K562 (cell line): ENCODE results near the gene RABGAP1L. TPM values are rescaled to one million over a fixed set of nuclear protein-coding genes. Genes with fewer than 3 reads are reported as not detected.

Experiments used
- ATAC-seq: fragments of 200-7000 bp; cut with Tn5 transposase; 3 replicates; pipeline ENCODE4 v1.9.1; 2020; ENCODE audit warnings: moderate library complexity
- BruUV-seq: library from RNA; stranded (reverse); fragments of 400-500 nt; replicated peaks from 2 replicates; lab custom pipeline; 2021; lab: Mats Ljungman, UMichigan
- CTCF ChIA-PET: fragments of 300-600 bp; formaldehyde crosslinking; extraction: SDS; loops from one replicate; lab custom pipeline; 2021; ENCODE audit warnings: low intra/inter-chr PET ratio; lab: Yijun Ruan, JAX
- POLR2A ChIA-PET: fragments of 300-600, 350-650 bp; sonication (Branson Sonifier 250); formaldehyde crosslinking; extraction: SDS; loops from one replicate; lab custom pipeline; 2021; ENCODE audit warnings: antibody characterized with exemption, inconsistent platforms; lab: Yijun Ruan, JAX
- DNase-seq, 4 experiments: peaks; one replicate each; pipeline versions ENCODE4 v3.0.0 to v3.0.0-alpha.2; 2011 to 2018; ENCODE audit warnings: low spot score in 3 of 4, mixed read lengths in 3 of 4; ENCODE audit errors: extremely low read depth in 1 of 4
- FAIRE-seq: peaks from 2 replicates; lab custom pipeline; 2011; peaks lifted over from hg19 to GRCh38; lab: Jason Lieb, UNC
- H2AFZ ChIP-seq: 2 replicates; pipeline ENCODE4 v1.6.0; 2011; ENCODE audit warnings: low read depth, low read length, control low read depth, inconsistent platforms
- H3K27ac ChIP-seq: fragments of 200-600 bp; 3 replicates; pipeline ENCODE4 v1.8.0; 2011; ENCODE audit warnings: low read depth, mild to moderate bottlenecking, control low read depth, inconsistent platforms, low read length, moderate library complexity, mixed read lengths; ENCODE audit errors: extremely low read depth
- H3K27me3 ChIP-seq, 2 experiments: fragments of 300-600 bp in 1 of 2; 2 replicates in 1 of 2; 3 replicates in 1 of 2; pipeline versions ENCODE4 v1.6.0 to v1.8.0; 2011; ENCODE audit warnings: inconsistent platforms in 2 of 2, low read length in 2 of 2, mild to moderate bottlenecking in 1 of 2, mixed read lengths in 1 of 2, moderate library complexity in 1 of 2; ENCODE audit not compliant: control insufficient read depth in 2 of 2, insufficient read depth in 2 of 2
- H3K36me3 ChIP-seq: fragments of 300-600 bp; 3 replicates; pipeline ENCODE4 v1.8.0; 2011; ENCODE audit warnings: mild to moderate bottlenecking, low read length, inconsistent platforms; ENCODE audit not compliant: control insufficient read depth, insufficient read depth
- H3K4me1 ChIP-seq, 2 experiments: fragments of 200-600 bp in 1 of 2; replicated peaks in 1 of 2; 2 replicates in 1 of 2; 3 replicates in 1 of 2; pipeline versions ENCODE4 v1.5.1 to v1.8.0; 2011; ENCODE audit warnings: inconsistent platforms in 2 of 2, low read length in 2 of 2, mild to moderate bottlenecking in 1 of 2, mixed read lengths in 1 of 2, moderate library complexity in 1 of 2; ENCODE audit not compliant: control insufficient read depth in 2 of 2, insufficient read depth in 2 of 2
- H3K4me2 ChIP-seq: 2 replicates; pipeline ENCODE4 v1.6.1; 2011; ENCODE audit warnings: low read length, control low read depth, inconsistent platforms, mixed read lengths; ENCODE audit not compliant: insufficient read depth
- H3K4me3 ChIP-seq: fragments of 200-600 bp; sonication (generic), shearing (Covaris generic); 2 replicates; pipeline ENCODE4 v1.5.1; 2016; ENCODE audit warnings: control low read depth, inconsistent platforms
- H3K79me2 ChIP-seq: fragments of 200-600 bp; 3 replicates; pipeline ENCODE4 v1.8.0; 2011; ENCODE audit warnings: low read length, inconsistent platforms; ENCODE audit not compliant: control insufficient read depth, insufficient read depth
- H3K9ac ChIP-seq, 2 experiments: 2 replicates each; pipeline versions ENCODE4 v1.6.0 to v1.6.1; 2011; ENCODE audit warnings: low read depth in 2 of 2, low read length in 2 of 2, control low read depth in 1 of 2, inconsistent platforms in 1 of 2, mild to moderate bottlenecking in 1 of 2, mixed read lengths in 1 of 2; ENCODE audit not compliant: insufficient read depth in 1 of 2
- H3K9me1 ChIP-seq: one replicate; pipeline ENCODE4 v1.6.0; 2011; ENCODE audit warnings: inconsistent platforms, mild to moderate bottlenecking, low read length, moderate library complexity; ENCODE audit not compliant: control insufficient read depth, insufficient read depth
- H3K9me3 ChIP-seq: replicated peaks from 2 replicates; pipeline ENCODE4 v1.5.1; 2011; ENCODE audit warnings: low read depth, low read length, inconsistent platforms; ENCODE audit not compliant: control insufficient read depth, insufficient read depth
- H4K20me1 ChIP-seq: replicated peaks from 2 replicates; pipeline ENCODE4 v1.6.1; 2011; ENCODE audit warnings: low read length, inconsistent platforms, mixed read lengths; ENCODE audit not compliant: control insufficient read depth, insufficient read depth
- CREB1 ChIP-seq, 2 experiments: sonication (generic) in 1 of 2; formaldehyde crosslinking in 1 of 2; IDR thresholded peaks; 2 replicates each; pipeline versions ENCODE4 v1.6.1 to v1.8.0; 2012 to 2022; ENCODE audit warnings: inconsistent platforms in 1 of 2, mild to moderate bottlenecking in 1 of 2, missing genetic modification reagents in 1 of 2, moderate library complexity in 1 of 2
- KLF6 ChIP-seq: fragments of 250-450 bp; sonication (Bioruptor Pico); IDR thresholded peaks from 2 replicates; pipeline ENCODE4 v1.4.0; 2020; ENCODE audit warnings: mild to moderate bottlenecking, moderate library complexity, borderline replicate concordance
- LEF1 ChIP-seq: fragments of 450-650 bp; IDR thresholded peaks from 2 replicates; pipeline ENCODE4 v1.6.1; 2016; ENCODE audit warnings: mild to moderate bottlenecking
- MAFF ChIP-seq: IDR thresholded peaks from 2 replicates; pipeline ENCODE4 v1.6.1; 2012; ENCODE audit warnings: low read length, improper control_type of control experiment
- MYC ChIP-seq, 2 experiments: fragments of 250-450 bp in 1 of 2; sonication (Bioruptor Pico) in 1 of 2; IDR thresholded peaks; 2 replicates each; pipeline versions ENCODE4 v1.5.1 to v1.6.1; 2012 to 2021; ENCODE audit warnings: low read depth in 2 of 2, borderline replicate concordance in 1 of 2, improper control_type of control experiment in 1 of 2, low read length in 1 of 2, mild to moderate bottlenecking in 1 of 2, moderate library complexity in 1 of 2
- SIX5 ChIP-seq, 2 experiments: IDR thresholded peaks; 2 replicates each; pipeline ENCODE4 v1.6.1; 2011; ENCODE audit warnings: low read length in 2 of 2, borderline replicate concordance in 1 of 2, low read depth in 1 of 2, mild to moderate bottlenecking in 1 of 2, moderate library complexity in 1 of 2; ENCODE audit not compliant: insufficient read depth in 1 of 2
- ZNF766 ChIP-seq: fragments of 200-800 bp; sonication (Bioruptor generic); conservative IDR thresholded peaks from 2 replicates; pipeline ENCODE4 v1.6.1; 2016; ENCODE audit warnings: missing genetic modification characterization, missing compliant biosample characterization
- whole genome bisulfite sequencing: fragments of 100-300 bp; shearing (Covaris generic); methylation state at CpG from one replicate; pipeline ENCODE4 v1.1.6; 2016; ENCODE audit warnings: low coverage, mixed read lengths; ENCODE audit not compliant: insufficient coverage; ENCODE audit errors: missing lambda C conversion rate; 5-methylcytosine and 5-hydroxymethylcytosine counted together
- in situ Hi-C: fragments of 300-500 bp; cut with MboI; formaldehyde crosslinking; loops from 4 replicates; pipeline ENCODE4 v1.15.0; 2018; ENCODE audit warnings: inconsistent platforms, mixed read lengths
- intact Hi-C: fragments of 100-400 bp; cut with micrococcal nuclease; formaldehyde crosslinking; loops from 2 replicates; pipeline ENCODE4 v1.14.2; 2022
- polyA plus RNA-seq, 8 experiments: library from polyadenylated mRNA; depleted of rRNA in 4 of 8; stranded (reverse) in 5 of 8; unstranded in 3 of 8; fragments of >200 nt; fragmentation: Nextera tagmentation in 2 of 8; fragmentation: Illumina TruSeq in 1 of 8; extraction: Ambion mirVana in 2 of 8; extraction: Trizol in 1 of 8; gene quantifications; 2 replicates each; pipeline versions ENCODE4 v1.2.1 to v1.2.3, GENCODE V29; 2011 to 2014; ENCODE audit warnings: inconsistent platforms in 1 of 8, missing spikeins in 1 of 8
- total RNA-seq, 7 experiments: library from RNA; depleted of rRNA in 6 of 7; stranded (reverse); fragments of >200 nt in 6 of 7; fragmentation: Illumina TruSeq in 2 of 7; extraction: Trizol in 2 of 7; gene quantifications; 2 replicates each; pipeline versions ENCODE4 v1.2.1 to v1.2.3, GENCODE V29; 2011 to 2021; ENCODE audit warnings: low replicate concordance in 1 of 7
- TF ChIP-seq, protein P1 (sequence below): fragments of 450-650 bp; IDR thresholded peaks from 2 replicates; pipeline ENCODE4 v1.6.1; 2016; ENCODE audit warnings: borderline replicate concordance
- TF ChIP-seq, protein P2 (sequence below): fragments of 450-650 bp; formaldehyde crosslinking; conservative IDR thresholded peaks from 2 replicates; pipeline ENCODE4 v1.4.0; 2022; ENCODE audit warnings: mild to moderate bottlenecking, missing genetic modification characterization

The RABGAP1L gene
- total and polyA plus RNA-seq, 9 of the 15 experiments (the other 6 are each of a cell fraction or from before 2014, with no cell fraction given) = 16.5 to 44.9 (median 26.7) TPM

DNA sequence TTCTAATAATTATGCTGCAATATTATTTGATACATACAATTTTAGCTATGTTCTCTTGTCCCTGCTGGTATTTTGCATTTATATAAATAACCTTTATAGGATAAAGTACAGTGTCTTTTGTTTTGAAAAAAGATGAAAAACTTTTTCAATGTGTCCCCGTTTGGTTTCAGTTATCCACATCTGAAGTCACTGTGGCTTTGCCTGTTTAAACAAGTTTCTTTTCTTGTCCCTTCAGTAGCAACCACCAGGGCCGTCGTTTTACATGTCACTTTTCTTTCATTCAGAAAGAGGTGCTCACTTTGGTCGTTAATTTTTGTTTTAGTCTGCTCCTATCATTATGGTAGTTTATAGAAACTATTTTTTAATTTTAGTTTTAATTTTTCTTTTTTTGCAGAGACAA lies 41.4 kb downstream of the RABGAP1L start:
- H3K4me1 ChIP-seq = peaks cover 2 to 15% of the 10 kb centered on the region in 2 experiments; a peak in 1 of 5 replicates
- ChIA-PET CTCF (no interaction called here), POLR2A (interaction anchor here (1.4 kb wide), 1 partner anchor 10 kb away, joined by 10 read pairs; no protein-coding TSS in a partner anchor)
- DNase-seq = no peak
- BruUV-seq = no TSS peak
- H4K20me1 ChIP-seq = no peaks in the 10 kb centered on the region
- H3K9me3 ChIP-seq = no peaks in the 10 kb centered on the region
- H3K27me3 ChIP-seq = no peaks in the 10 kb centered on the region
- H3K79me2 ChIP-seq = peaks cover 50% of the 10 kb centered on the region
- H3K36me3 ChIP-seq = peaks cover 5% of the 10 kb centered on the region; the same call in 1 of the 3 replicates
- TF ChIP-seq SIX5 (IDR thresholded peaks at IDR 0.05; ENCODE audit: borderline replicate concordance in 1 of 2, insufficient read depth in 1 of 2, low read depth in 1 of 2, low read length in 2 of 2) = 0 out of 4 replicates have a peak, but pooled peaks of 1 of the 2 experiments have one; percentile 2
- no peak for TF ChIP-seq MAFF
- no peak overlapping the region for H2AFZ ChIP-seq
- intact Hi-C loops (no loop called here), in situ Hi-C loops (no loop called here)
- WGBS = 73% methylated on average over 4 of the region's 4 CpGs
- no peaks in the 10 kb centered on the region for H3K9me1 ChIP-seq
- no peak overlapping the region for H3K27ac ChIP-seq
- no peak for ATAC-seq
- H3K4me2 ChIP-seq = no peak overlapping the region
- H3K4me3 ChIP-seq = no peak overlapping the region
- FAIRE-seq = no peak
- no peak overlapping the region for H3K9ac ChIP-seq

DNA sequence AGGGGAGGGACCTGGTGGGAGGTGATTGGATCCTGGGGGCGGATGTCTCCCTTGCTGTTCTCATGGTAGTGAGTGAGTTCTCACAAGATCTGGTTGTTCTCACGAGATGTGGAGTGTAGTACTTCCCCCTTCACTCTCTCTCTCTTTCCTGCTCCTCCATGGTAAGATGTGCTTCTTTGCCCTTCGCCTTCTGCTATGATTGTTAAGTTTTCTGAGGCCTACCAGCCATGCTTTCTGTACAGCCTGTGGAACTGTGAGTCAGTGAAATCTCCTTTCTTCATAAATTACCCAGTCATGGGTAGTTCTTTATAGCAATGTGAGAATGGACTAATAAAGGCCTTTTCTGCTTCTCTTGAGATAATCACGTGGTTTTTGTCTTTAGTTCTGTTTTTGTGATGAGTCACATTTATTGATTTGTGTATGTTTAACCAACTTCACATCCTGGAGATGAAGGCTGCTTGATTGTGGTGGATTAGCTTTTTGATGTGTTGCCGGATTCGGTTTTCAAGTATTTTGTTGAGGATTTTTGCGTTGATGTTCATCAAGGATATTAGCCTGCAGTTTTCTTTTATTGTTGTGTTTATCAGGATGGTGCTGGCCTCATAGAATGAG lies 45.5 kb downstream of the RABGAP1L start:
- in situ Hi-C loops = no loop called here
- peak; percentile 98 for ATAC-seq
- TF ChIP-seq KLF6 (no peak), CREB1 (IDR thresholded peaks at IDR 0.05) (no peak; the same call in 1 of the 2 replicates), CREB1 (CRISPR knock-in tag; IDR thresholded peaks at IDR 0.05) (no peak), LEF1 (peak; percentile 56; the same call in 1 of the 2 replicates), ZNF766 (CRISPR knock-in tag) (no peak), MYC (IDR thresholded peaks at IDR 0.05; ENCODE audit: low read depth, low read length) (peak; percentile 77), MYC (CRISPR knock-in tag; IDR thresholded peaks at IDR 0.05; ENCODE audit: borderline replicate concordance, low read depth) (0 out of 2 replicates have a peak, but pooled peaks have one; percentile 81)
- TF ChIP-seq, protein P1, sequence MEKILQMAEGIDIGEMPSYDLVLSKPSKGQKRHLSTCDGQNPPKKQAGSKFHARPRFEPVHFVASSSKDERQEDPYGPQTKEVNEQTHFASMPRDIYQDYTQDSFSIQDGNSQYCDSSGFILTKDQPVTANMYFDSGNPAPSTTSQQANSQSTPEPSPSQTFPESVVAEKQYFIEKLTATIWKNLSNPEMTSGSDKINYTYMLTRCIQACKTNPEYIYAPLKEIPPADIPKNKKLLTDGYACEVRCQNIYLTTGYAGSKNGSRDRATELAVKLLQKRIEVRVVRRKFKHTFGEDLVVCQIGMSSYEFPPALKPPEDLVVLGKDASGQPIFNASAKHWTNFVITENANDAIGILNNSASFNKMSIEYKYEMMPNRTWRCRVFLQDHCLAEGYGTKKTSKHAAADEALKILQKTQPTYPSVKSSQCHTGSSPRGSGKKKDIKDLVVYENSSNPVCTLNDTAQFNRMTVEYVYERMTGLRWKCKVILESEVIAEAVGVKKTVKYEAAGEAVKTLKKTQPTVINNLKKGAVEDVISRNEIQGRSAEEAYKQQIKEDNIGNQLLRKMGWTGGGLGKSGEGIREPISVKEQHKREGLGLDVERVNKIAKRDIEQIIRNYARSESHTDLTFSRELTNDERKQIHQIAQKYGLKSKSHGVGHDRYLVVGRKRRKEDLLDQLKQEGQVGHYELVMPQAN = peak; percentile 40; the same call in 1 of the 2 replicates
- TF ChIP-seq, protein P2, sequence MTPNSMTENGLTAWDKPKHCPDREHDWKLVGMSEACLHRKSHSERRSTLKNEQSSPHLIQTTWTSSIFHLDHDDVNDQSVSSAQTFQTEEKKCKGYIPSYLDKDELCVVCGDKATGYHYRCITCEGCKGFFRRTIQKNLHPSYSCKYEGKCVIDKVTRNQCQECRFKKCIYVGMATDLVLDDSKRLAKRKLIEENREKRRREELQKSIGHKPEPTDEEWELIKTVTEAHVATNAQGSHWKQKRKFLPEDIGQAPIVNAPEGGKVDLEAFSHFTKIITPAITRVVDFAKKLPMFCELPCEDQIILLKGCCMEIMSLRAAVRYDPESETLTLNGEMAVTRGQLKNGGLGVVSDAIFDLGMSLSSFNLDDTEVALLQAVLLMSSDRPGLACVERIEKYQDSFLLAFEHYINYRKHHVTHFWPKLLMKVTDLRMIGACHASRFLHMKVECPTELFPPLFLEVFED (CRISPR knock-in tag) = no peak

More for the DNA sequence above, 45.5 kb downstream of the RABGAP1L start:
- Histone ChIP-seq H3K4me3 (peak overlapping the region; percentile 17), H3K27me3 (no peaks in the 10 kb centered on the region), H3K79me2 (peaks cover 76% of the 10 kb centered on the region), H3K36me3 (0 out of 3 replicates have a peak, but pooled peaks cover 7% of the 10 kb centered on the region), H3K9me1 (no peaks in the 10 kb centered on the region), H4K20me1 (no peaks in the 10 kb centered on the region), H3K9me3 (peaks cover 9% of the 10 kb centered on the region), H3K27ac (peak overlapping the region; percentile 79), H3K4me1 (peaks cover 4 to 19% of the 10 kb centered on the region in 2 experiments; a peak in 2 of 5 replicates), H3K4me2 (peak overlapping the region; percentile 70), H2AFZ (peak overlapping the region; percentile 75), H3K9ac (peak overlapping the region in 1 of 2 experiments; percentile 56; a peak in 2 of 4 replicates)
- WGBS = 6% methylated on average over 7 of the region's 7 CpGs
- ChIA-PET POLR2A (interaction anchor here (0.6 to 2.7 kb wide), 12 partner anchors 9 to 919 kb away, joined by 3 to 11 read pairs (median 4); no protein-coding TSS in a partner anchor), CTCF (no interaction called here)
- TSS peak; percentile 58 for BruUV-seq
- DNase-seq (peak in 2 of 4 experiments; percentile 46 to 83), FAIRE-seq (peak; percentile 87)
- intact Hi-C loops = loop anchor here (2.0 kb wide), 1 partner anchor 46 kb away; the partner anchor contains the start of gene RABGAP1L
